DOHH2 (cell line): Measurements from ENCODE around the gene CCDC179.

Experiments
- CTCF ChIP-seq: fragments of 200-600 bp; sonication (generic); IDR thresholded peaks from one replicate; pipeline ENCODE4 v1.5.1; 2014; ENCODE audit warnings: antibody characterized with exemption, mild to moderate bottlenecking, low read depth, low read length; ENCODE audit not compliant: poor library complexity, severe bottlenecking
- EZH2phosphoT487 ChIP-seq: fragments of 200-600 bp; sonication (generic); IDR thresholded peaks from 2 replicates; pipeline ENCODE4 v1.6.1; 2017; ENCODE audit warnings: borderline replicate concordance, mild to moderate bottlenecking, antibody characterized with exemption, low read length, moderate library complexity, mixed read lengths

- no peak for TF ChIP-seq CTCF
- TF ChIP-seq EZH2phosphoT487: no peak
Measured at GRCh38 chr11:22900764-22901486, 40.7 kb upstream of the CCDC179 start.
